ENCODE data around the gene PAX5. TPM values are rescaled to one million over a fixed set of nuclear protein-coding genes. Genes with fewer than 3 reads are reported as not detected.

Gene PAX5
- total and polyA plus RNA-seq, 2 donors (not counting 1 experiment from before 2014, with no cell fraction given) = not detected

DNA sequence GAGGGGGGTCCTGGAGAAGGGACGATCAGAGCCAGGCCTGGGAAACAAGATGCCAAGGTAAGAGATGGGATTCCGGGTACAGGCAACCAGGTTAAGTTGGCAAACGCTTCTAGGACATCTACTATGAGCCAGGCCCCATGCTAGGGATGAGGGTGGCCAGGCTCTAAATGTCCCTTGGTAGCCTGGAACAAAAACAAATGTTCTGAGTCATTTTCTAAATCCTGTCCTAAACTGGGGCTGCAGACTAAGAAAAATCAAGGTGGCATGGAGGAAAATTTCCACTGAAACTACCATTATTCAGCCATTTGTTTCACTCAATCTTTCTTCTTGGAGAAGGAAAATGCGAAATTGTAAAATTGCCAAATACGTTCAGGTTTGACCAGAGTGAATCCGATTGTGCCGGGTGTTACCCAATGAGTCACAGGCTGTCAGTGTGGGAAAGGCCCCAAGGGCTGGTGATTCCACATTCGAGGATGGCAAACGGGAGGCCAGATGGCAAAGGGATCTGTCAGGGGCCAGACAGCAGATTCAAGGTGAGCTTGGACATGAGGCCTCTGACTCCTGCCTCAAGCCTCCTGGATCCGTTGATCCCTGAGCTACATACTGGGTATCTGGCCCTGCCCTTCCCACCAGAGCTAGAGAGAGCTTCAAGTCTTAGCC, 57.6 kb downstream of the PAX5 start:
- DNase-seq (ENCODE audit: low read depth in 2 of 2) = no peak
- Histone ChIP-seq H3K9me3 (ENCODE audit: control insufficient read depth, insufficient read depth, low read depth, low read length) (no peaks in the 10 kb centered on the region), H3K9ac (ENCODE audit: insufficient read depth, low read length) (no peak overlapping the region), H3K79me2 (ENCODE audit: control insufficient read depth, insufficient read depth, low read length) (no peaks in the 10 kb centered on the region), H3K27ac (ENCODE audit: insufficient read depth, low read length) (no peak overlapping the region), H3K4me3 (replicated peaks in 1 of 4; ENCODE audit: control extremely low read depth in 1 of 4, insufficient read depth in 1 of 4, low read depth in 3 of 4, low read length in 4 of 4) (no peak overlapping the region), H3K36me3 (ENCODE audit: control insufficient read depth, insufficient read depth, low read length) (no peaks in the 10 kb centered on the region), H3K4me1 (ENCODE audit: control insufficient read depth, extremely low read depth, insufficient read depth, low read length) (no peaks in the 10 kb centered on the region), H2AFZ (ENCODE audit: low read length) (no peak overlapping the region), H3K4me2 (ENCODE audit: extremely low read depth, insufficient read depth, low read length) (no peak overlapping the region), H4K20me1 (ENCODE audit: control insufficient read depth, extremely low read depth, insufficient read depth, low read length) (no peaks in the 10 kb centered on the region), H3K27me3 (ENCODE audit: control insufficient read depth, insufficient read depth, low read length) (no peaks in the 10 kb centered on the region)
- TF ChIP-seq, protein P1, sequence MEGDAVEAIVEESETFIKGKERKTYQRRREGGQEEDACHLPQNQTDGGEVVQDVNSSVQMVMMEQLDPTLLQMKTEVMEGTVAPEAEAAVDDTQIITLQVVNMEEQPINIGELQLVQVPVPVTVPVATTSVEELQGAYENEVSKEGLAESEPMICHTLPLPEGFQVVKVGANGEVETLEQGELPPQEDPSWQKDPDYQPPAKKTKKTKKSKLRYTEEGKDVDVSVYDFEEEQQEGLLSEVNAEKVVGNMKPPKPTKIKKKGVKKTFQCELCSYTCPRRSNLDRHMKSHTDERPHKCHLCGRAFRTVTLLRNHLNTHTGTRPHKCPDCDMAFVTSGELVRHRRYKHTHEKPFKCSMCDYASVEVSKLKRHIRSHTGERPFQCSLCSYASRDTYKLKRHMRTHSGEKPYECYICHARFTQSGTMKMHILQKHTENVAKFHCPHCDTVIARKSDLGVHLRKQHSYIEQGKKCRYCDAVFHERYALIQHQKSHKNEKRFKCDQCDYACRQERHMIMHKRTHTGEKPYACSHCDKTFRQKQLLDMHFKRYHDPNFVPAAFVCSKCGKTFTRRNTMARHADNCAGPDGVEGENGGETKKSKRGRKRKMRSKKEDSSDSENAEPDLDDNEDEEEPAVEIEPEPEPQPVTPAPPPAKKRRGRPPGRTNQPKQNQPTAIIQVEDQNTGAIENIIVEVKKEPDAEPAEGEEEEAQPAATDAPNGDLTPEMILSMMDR (conservative IDR thresholded peaks at IDR 0.05 in 1 of 2, IDR thresholded peaks at IDR 0.05 in 1 of 2; ENCODE audit: low read depth in 1 of 2, low read length in 2 of 2) = no peak

DNA sequence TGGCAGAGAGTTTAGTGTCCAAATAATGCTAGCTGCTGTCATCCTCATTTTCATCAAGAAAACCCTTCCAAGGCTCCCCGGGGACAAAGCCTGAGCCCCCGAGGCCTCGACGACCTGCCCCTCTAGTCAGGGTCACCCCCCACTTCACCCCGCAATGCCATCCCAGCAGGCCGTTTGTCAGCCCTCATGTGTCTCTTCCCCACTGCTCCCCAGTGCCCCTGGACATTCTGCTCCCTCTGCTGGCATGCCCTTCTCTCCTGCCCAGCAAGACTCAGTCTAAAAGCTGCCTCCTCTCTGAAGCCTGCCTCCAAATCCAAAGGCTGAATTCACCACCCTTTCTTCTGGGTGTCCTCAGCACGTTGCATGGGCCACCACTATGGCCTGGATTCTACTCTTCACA, 59.3 kb downstream of the PAX5 start:
- Histone ChIP-seq H2AFZ (ENCODE audit: low read length) (no peak overlapping the region), H4K20me1 (ENCODE audit: control insufficient read depth, extremely low read depth, insufficient read depth, low read length) (no peaks in the 10 kb centered on the region), H3K9me3 (ENCODE audit: control insufficient read depth, insufficient read depth, low read depth, low read length) (no peaks in the 10 kb centered on the region), H3K79me2 (ENCODE audit: control insufficient read depth, insufficient read depth, low read length) (no peaks in the 10 kb centered on the region), H3K4me1 (ENCODE audit: control insufficient read depth, extremely low read depth, insufficient read depth, low read length) (no peaks in the 10 kb centered on the region), H3K27ac (ENCODE audit: insufficient read depth, low read length) (no peak overlapping the region), H3K4me3 (replicated peaks in 1 of 4; ENCODE audit: control extremely low read depth in 1 of 4, insufficient read depth in 1 of 4, low read depth in 3 of 4, low read length in 4 of 4) (no peak overlapping the region), H3K4me2 (ENCODE audit: extremely low read depth, insufficient read depth, low read length) (no peak overlapping the region), H3K27me3 (ENCODE audit: control insufficient read depth, insufficient read depth, low read length) (peaks cover 5% of the 10 kb centered on the region), H3K36me3 (ENCODE audit: control insufficient read depth, insufficient read depth, low read length) (no peaks in the 10 kb centered on the region), H3K9ac (ENCODE audit: insufficient read depth, low read length) (no peak overlapping the region)
- DNase-seq (ENCODE audit: low read depth in 2 of 2) = no peak
- TF ChIP-seq EZH2 (IDR thresholded peaks at IDR 0.05; ENCODE audit: low read length, missing control alignments) = no peak
- TF ChIP-seq, protein P1 (conservative IDR thresholded peaks at IDR 0.05 in 1 of 2, IDR thresholded peaks at IDR 0.05 in 1 of 2; ENCODE audit: low read depth in 1 of 2, low read length in 2 of 2) = no peak

DNA sequence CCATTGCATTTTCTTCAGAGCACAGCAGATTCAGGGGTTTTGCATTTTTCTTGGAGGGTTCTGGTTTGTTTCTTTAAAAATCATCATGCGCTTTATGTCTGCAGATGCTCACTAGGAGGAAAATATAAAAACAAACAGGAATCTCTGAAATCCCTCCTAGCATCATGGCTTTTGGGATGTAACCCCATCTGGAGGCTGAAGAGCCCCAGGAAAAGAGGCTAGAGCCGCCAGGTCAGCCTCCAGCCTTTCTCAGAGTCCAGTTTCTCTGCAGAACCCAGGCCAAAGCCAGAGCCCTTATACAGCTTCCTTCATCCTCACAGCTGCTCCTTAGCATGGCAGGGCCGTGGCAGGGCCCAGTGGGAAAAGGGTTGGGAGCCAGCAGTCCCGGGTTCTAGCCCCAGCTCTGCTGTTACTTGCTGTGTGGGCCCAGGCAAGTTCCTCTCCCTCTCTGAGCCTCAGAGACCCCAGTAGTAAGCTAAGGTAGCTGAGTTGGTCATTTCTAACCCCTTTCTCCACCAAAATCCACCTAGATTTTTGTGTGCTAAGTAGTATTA, 62.1 kb downstream of the PAX5 start:
- Histone ChIP-seq H3K79me2 (ENCODE audit: control insufficient read depth, insufficient read depth, low read length) (no peaks in the 10 kb centered on the region), H3K9me3 (ENCODE audit: control insufficient read depth, insufficient read depth, low read depth, low read length) (no peaks in the 10 kb centered on the region), H2AFZ (ENCODE audit: low read length) (no peak overlapping the region), H3K4me2 (ENCODE audit: extremely low read depth, insufficient read depth, low read length) (no peak overlapping the region), H3K4me3 (replicated peaks in 1 of 4; ENCODE audit: control extremely low read depth in 1 of 4, insufficient read depth in 1 of 4, low read depth in 3 of 4, low read length in 4 of 4) (no peak overlapping the region), H4K20me1 (ENCODE audit: control insufficient read depth, extremely low read depth, insufficient read depth, low read length) (no peaks in the 10 kb centered on the region), H3K9ac (ENCODE audit: insufficient read depth, low read length) (no peak overlapping the region), H3K27ac (ENCODE audit: insufficient read depth, low read length) (no peak overlapping the region), H3K27me3 (ENCODE audit: control insufficient read depth, insufficient read depth, low read length) (peaks cover 5% of the 10 kb centered on the region), H3K4me1 (ENCODE audit: control insufficient read depth, extremely low read depth, insufficient read depth, low read length) (no peaks in the 10 kb centered on the region), H3K36me3 (ENCODE audit: control insufficient read depth, insufficient read depth, low read length) (no peaks in the 10 kb centered on the region)
- no peak for DNase-seq (ENCODE audit: low read depth in 2 of 2)
- TF ChIP-seq, protein P1 (conservative IDR thresholded peaks at IDR 0.05 in 1 of 2, IDR thresholded peaks at IDR 0.05 in 1 of 2; ENCODE audit: low read depth in 1 of 2, low read length in 2 of 2) = no peak
- no peak for TF ChIP-seq EZH2 (IDR thresholded peaks at IDR 0.05; ENCODE audit: low read length, missing control alignments)
